Osteoblast (primary cell): ENCODE results near the gene NLGN1. TPM values are rescaled to one million over a fixed set of nuclear protein-coding genes. Genes with fewer than 3 reads are reported as not detected.
A peak's percentile ranks its signal among the peaks of the same experiment; 100 is the strongest.

Experiments used
- DNase-seq: peaks from one replicate; pipeline ENCODE4 v3.0.0; 2011; ENCODE audit warnings: low spot score, mixed read lengths; ENCODE audit not compliant: insufficient read length; ENCODE audit errors: missing footprints
- H2AFZ ChIP-seq: 2 replicates; pipeline ENCODE4 v1.6.0; 2011; ENCODE audit warnings: mild to moderate bottlenecking, low read length
- H3K27ac ChIP-seq: 2 replicates; pipeline ENCODE4 v1.5.1; 2011; ENCODE audit warnings: mild to moderate bottlenecking, low read depth, low read length, moderate library complexity
- H3K27me3 ChIP-seq: 2 replicates; pipeline ENCODE4 v1.6.0; 2012; ENCODE audit warnings: mild to moderate bottlenecking, control low read depth, inconsistent platforms, low read length, moderate library complexity; ENCODE audit not compliant: insufficient read depth
- H3K36me3 ChIP-seq: 2 replicates; pipeline ENCODE4 v1.5.1; 2011; ENCODE audit warnings: mild to moderate bottlenecking, low read length, control low read depth, moderate library complexity; ENCODE audit not compliant: insufficient read depth
- H3K4me1 ChIP-seq: 2 replicates; pipeline ENCODE4 v1.5.1; 2011; ENCODE audit warnings: mild to moderate bottlenecking, low read length, control low read depth, moderate library complexity; ENCODE audit not compliant: insufficient read depth
- H3K4me2 ChIP-seq: 2 replicates; pipeline ENCODE4 v1.6.0; 2011; ENCODE audit warnings: mild to moderate bottlenecking, low read length; ENCODE audit not compliant: insufficient read depth
- H3K4me3 ChIP-seq: fragments of 200-600 bp; sonication (generic); 3 replicates; pipeline ENCODE4 v1.5.1; 2012; ENCODE audit warnings: mild to moderate bottlenecking, low read length, inconsistent platforms; ENCODE audit not compliant: insufficient read depth
- H3K79me2 ChIP-seq: 2 replicates; pipeline ENCODE4 v1.6.0; 2012; ENCODE audit warnings: mild to moderate bottlenecking, low read length, control low read depth, inconsistent platforms; ENCODE audit not compliant: insufficient read depth
- H3K9me3 ChIP-seq: 2 replicates; pipeline ENCODE4 v1.5.1; 2011; ENCODE audit warnings: low read depth, low read length, control low read depth
- H4K20me1 ChIP-seq: 2 replicates; pipeline ENCODE4 v1.6.0; 2012; ENCODE audit warnings: mild to moderate bottlenecking, low read length, control low read depth; ENCODE audit not compliant: insufficient read depth
- CTCF ChIP-seq: IDR thresholded peaks from 2 replicates; pipeline ENCODE4 v1.5.1; 2011; ENCODE audit warnings: mild to moderate bottlenecking, low read depth, low read length, moderate library complexity; ENCODE audit errors: extremely low read depth
- total RNA-seq: library from RNA; depleted of rRNA; stranded (reverse); fragments of >200 nt; gene quantifications from 2 replicates; pipeline ENCODE4 v1.2.3, GENCODE V29; 2012

The NLGN1 gene
- total RNA-seq, 1 donor: 9.0 TPM

DNA sequence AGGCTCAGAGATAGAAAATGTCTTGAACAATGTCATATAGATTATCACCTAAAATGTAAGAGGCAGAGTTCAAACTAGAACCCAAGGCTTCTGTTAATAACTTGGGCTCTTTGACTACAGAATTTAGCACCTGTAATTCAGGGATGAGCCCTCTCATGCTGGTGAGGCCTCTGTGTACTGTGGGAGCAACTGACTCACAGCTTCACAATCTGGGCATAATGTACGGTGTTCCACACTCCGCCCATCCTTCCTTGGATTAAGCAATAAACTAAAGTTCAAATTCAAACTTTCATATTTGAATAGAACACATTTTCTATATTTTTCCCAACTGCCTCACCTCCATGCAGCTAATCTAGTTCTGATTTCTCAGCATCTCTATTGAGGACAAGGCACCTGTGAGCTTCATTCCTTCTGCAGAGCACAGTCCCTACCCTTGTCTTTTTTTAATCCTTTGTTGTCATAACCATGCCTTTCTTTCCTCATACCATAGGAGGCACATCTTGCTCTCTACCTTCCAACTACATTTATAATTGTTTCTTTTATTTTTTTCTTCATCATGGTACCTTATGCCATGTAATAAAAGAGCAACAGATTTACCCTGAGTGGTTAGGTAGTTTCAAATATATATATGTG is 392.1 kb downstream of the NLGN1 start:
- no peak for DNase-seq

GRCh38 chr3:173793963-173794362 is 396.4 kb downstream of the NLGN1 start:
- H3K79me2 ChIP-seq: no peaks in the 10 kb centered on the region
- no peaks in the 10 kb centered on the region for H4K20me1 ChIP-seq
- no peaks in the 10 kb centered on the region for H3K4me1 ChIP-seq
- DNase-seq: no peak
- TF ChIP-seq CTCF: no peak
- H3K9me3 ChIP-seq: no peaks in the 10 kb centered on the region
- H3K27ac ChIP-seq: no peak overlapping the region
- no peak overlapping the region for H3K4me3 ChIP-seq
- no peaks in the 10 kb centered on the region for H3K36me3 ChIP-seq
- H3K4me2 ChIP-seq: no peak overlapping the region
- no peak overlapping the region for H2AFZ ChIP-seq
- no peaks in the 10 kb centered on the region for H3K27me3 ChIP-seq

More for the DNA sequence above, 392.1 kb downstream of the NLGN1 start:
- Histone ChIP-seq H3K4me2 (no peak overlapping the region), H3K4me1 (no peaks in the 10 kb centered on the region), H4K20me1 (no peaks in the 10 kb centered on the region), H2AFZ (peak overlapping the region; percentile 14), H3K4me3 (no peak overlapping the region), H3K9me3 (no peaks in the 10 kb centered on the region), H3K27me3 (no peaks in the 10 kb centered on the region), H3K79me2 (no peaks in the 10 kb centered on the region), H3K27ac (no peak overlapping the region), H3K36me3 (no peaks in the 10 kb centered on the region)
- no peak for TF ChIP-seq CTCF

- Histone ChIP-seq H3K4me2 (no peak overlapping the region), H3K36me3 (no peaks in the 10 kb centered on the region), H2AFZ (no peak overlapping the region), H3K27me3 (no peaks in the 10 kb centered on the region), H3K4me3 (no peak overlapping the region), H3K79me2 (no peaks in the 10 kb centered on the region), H3K4me1 (no peaks in the 10 kb centered on the region), H4K20me1 (no peaks in the 10 kb centered on the region), H3K9me3 (no peaks in the 10 kb centered on the region), H3K27ac (no peak overlapping the region)
- DNase-seq: no peak
- no peak for TF ChIP-seq CTCF
These were observed 398.9 kb downstream of the NLGN1 start for GRCh38 chr3:173796405-173796804.

DNA sequence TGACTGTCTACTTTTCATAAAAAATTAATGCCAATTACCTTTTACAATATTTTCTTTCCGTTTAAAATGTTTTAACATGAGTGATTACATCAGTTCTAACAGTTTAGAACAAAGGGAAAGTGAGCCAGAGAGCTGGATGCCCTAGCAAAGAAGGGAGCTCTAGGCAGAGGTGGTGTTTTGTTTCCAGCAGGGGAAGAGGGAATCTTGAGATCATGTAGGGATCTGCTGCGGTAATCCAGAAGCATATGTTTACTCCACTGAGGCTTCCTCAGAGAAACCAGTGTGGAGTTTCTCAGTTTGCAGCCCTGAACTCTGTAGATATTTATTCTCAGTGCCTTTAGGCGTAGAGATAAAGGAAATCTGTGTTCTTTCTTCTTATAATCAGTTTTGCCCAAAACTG is 399.3 kb downstream of the NLGN1 start:
- Histone ChIP-seq H3K79me2 (no peaks in the 10 kb centered on the region), H3K27ac (no peak overlapping the region), H4K20me1 (no peaks in the 10 kb centered on the region), H3K4me1 (no peaks in the 10 kb centered on the region), H3K9me3 (no peaks in the 10 kb centered on the region), H3K4me3 (no peak overlapping the region), H3K27me3 (no peaks in the 10 kb centered on the region), H2AFZ (no peak overlapping the region), H3K36me3 (no peaks in the 10 kb centered on the region), H3K4me2 (no peak overlapping the region)
- no peak for DNase-seq
- TF ChIP-seq CTCF: no peak
